Suprapubic skin (tissue), 3 donors: ENCODE measurements around the gene PIK3R3.

Experiments used
- POLR2AphosphoS5 ChIP-seq, 3 donors: sonication (generic); formaldehyde crosslinking; IDR thresholded peaks; one replicate each; pipeline ENCODE4 v1.6.1; 2017; ENCODE audit warnings: antibody characterized with exemption in 3 of 3
- TF ChIP-seq, protein P1 (sequence below), 2 donors: fragments of 200-600 bp in 1 of 2; fragments of 450-650 bp in 1 of 2; sonication (generic) in 1 of 2; IDR thresholded peaks; one replicate each; pipeline ENCODE4 v1.5.1; 2016 to 2019; ENCODE audit warnings: antibody characterized with exemption in 2 of 2, mild to moderate bottlenecking in 1 of 2, moderate library complexity in 1 of 2

- TF ChIP-seq, protein P1, sequence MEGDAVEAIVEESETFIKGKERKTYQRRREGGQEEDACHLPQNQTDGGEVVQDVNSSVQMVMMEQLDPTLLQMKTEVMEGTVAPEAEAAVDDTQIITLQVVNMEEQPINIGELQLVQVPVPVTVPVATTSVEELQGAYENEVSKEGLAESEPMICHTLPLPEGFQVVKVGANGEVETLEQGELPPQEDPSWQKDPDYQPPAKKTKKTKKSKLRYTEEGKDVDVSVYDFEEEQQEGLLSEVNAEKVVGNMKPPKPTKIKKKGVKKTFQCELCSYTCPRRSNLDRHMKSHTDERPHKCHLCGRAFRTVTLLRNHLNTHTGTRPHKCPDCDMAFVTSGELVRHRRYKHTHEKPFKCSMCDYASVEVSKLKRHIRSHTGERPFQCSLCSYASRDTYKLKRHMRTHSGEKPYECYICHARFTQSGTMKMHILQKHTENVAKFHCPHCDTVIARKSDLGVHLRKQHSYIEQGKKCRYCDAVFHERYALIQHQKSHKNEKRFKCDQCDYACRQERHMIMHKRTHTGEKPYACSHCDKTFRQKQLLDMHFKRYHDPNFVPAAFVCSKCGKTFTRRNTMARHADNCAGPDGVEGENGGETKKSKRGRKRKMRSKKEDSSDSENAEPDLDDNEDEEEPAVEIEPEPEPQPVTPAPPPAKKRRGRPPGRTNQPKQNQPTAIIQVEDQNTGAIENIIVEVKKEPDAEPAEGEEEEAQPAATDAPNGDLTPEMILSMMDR (IDR thresholded peaks at IDR 0.05): no peak
- TF ChIP-seq POLR2AphosphoS5 (IDR thresholded peaks at IDR 0.05): no peak
Observed at GRCh38 chr1:46096269-46097148, 35.9 kb downstream of the PIK3R3 start.
